Measurements from ENCODE around the gene OGDHL. TPM values are rescaled to one million over a fixed set of nuclear protein-coding genes. Genes with fewer than 3 reads are reported as not detected.

The OGDHL gene
- total RNA-seq, 1 experiment from 2014 or later, result 2.6 TPM

GRCh38 chr10:49744924-49745605 lies 17.1 kb downstream of the OGDHL start:
- peak; percentile 17; the same call in 1 of the 2 replicates for ATAC-seq
- ChIA-PET CTCF (no interaction called here), POLR2A (ENCODE audit: unreplicated experiment) (no interaction called here)

DNA sequence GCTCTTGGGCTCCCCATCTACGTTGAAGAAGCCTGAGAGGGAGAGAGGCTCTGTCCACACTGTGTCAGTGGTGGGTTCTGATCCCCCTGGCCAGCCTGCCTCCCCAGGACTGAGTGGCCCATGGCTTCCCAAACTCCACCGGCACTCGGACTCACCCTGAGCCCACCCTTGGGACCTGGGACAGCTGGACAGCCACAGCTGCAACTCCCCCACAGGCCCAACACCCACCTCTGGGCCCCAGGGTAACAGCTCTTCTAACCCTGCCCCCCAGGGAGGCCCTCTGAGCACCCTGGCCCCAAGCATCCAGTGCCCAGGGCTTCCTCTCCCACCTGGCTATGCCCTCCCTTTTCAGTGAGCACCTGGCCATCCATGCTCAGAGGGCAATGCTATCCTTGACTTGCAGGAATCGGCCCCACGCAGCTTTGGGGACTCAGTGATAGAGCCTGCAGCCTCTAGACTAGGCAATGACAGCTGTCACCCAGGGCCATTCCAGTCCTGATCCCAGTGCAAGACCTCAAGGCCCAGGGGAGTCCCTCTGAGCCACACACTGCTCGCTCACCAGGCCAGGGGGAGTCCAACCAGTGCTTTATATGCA lies 17.9 kb downstream of the OGDHL start:
- no peak overlapping the region for H2AFZ ChIP-seq (ENCODE audit: low read length)
- H3K9me2 ChIP-seq (replicated peaks; ENCODE audit: low read length), result no peaks in the 10 kb centered on the region
- no peaks in the 10 kb centered on the region for H3K4me1 ChIP-seq (ENCODE audit: insufficient read depth, low read length)
- no peaks in the 10 kb centered on the region for H3K9me3 ChIP-seq (ENCODE audit: low read length)
- TF ChIP-seq EZH2phosphoT487 (IDR thresholded peaks at IDR 0.05; ENCODE audit: borderline replicate concordance, low read length), result no peak
- no peak for TF ChIP-seq EZH2 (IDR thresholded peaks at IDR 0.05; ENCODE audit: low read length, unreplicated experiment)
- TF ChIP-seq CTCF (conservative IDR thresholded peaks at IDR 0.05; ENCODE audit: low read depth, low read length), result no peak
- no peak overlapping the region for H3K27ac ChIP-seq (ENCODE audit: low read length)
- DNase-seq (no peak), ATAC-seq (no peak)
- no peaks in the 10 kb centered on the region for H4K20me1 ChIP-seq (ENCODE audit: low read length)
- no peak overlapping the region for H3K4me2 ChIP-seq (ENCODE audit: low read length)
- intact Hi-C loops (cut with micrococcal nuclease), result no loop called here
- ChIA-PET POLR2A (ENCODE audit: unreplicated experiment) (no interaction called here), CTCF (no interaction called here)
- no peaks in the 10 kb centered on the region for H3K36me3 ChIP-seq (ENCODE audit: low read depth, low read length)
- H3K79me2 ChIP-seq (ENCODE audit: low read length), result no peaks in the 10 kb centered on the region
- H3F3A ChIP-seq (ENCODE audit: low read length, unreplicated experiment), result no peaks in the 10 kb centered on the region
- 0 out of 2 replicates have a peak, but pooled peaks cover 4% of the 10 kb centered on the region for H3K27me3 ChIP-seq (ENCODE audit: low read length)
- BruUV-seq (replicated peaks), result no TSS peak
- H3K4me3 ChIP-seq (ENCODE audit: low read length), result no peak overlapping the region
- H3K9ac ChIP-seq (ENCODE audit: low read length), result no peak overlapping the region

More at GRCh38 chr10:49744924-49745605, 17.1 kb downstream of the OGDHL start:
- Histone ChIP-seq H3K4me1 (ENCODE audit: insufficient read depth, low read length) (no peaks in the 10 kb centered on the region), H3K27ac (ENCODE audit: low read length) (no peak overlapping the region), H3K9me3 (ENCODE audit: low read length) (no peaks in the 10 kb centered on the region), H3F3A (ENCODE audit: low read length, unreplicated experiment) (no peaks in the 10 kb centered on the region), H3K4me2 (ENCODE audit: low read length) (no peak overlapping the region), H3K9me2 (replicated peaks; ENCODE audit: low read length) (no peaks in the 10 kb centered on the region), H3K36me3 (ENCODE audit: low read depth, low read length) (no peaks in the 10 kb centered on the region), H3K4me3 (ENCODE audit: low read length) (no peak overlapping the region), H4K20me1 (ENCODE audit: low read length) (no peaks in the 10 kb centered on the region), H2AFZ (ENCODE audit: low read length) (no peak overlapping the region), H3K9ac (ENCODE audit: low read length) (no peak overlapping the region), H3K79me2 (ENCODE audit: low read length) (no peaks in the 10 kb centered on the region), H3K27me3 (ENCODE audit: low read length) (peaks cover 7% of the 10 kb centered on the region; the same call in 1 of the 2 replicates)
- TF ChIP-seq CTCF (conservative IDR thresholded peaks at IDR 0.05; ENCODE audit: low read depth, low read length), result peak; percentile 53
- no peak for TF ChIP-seq EZH2phosphoT487 (IDR thresholded peaks at IDR 0.05; ENCODE audit: borderline replicate concordance, low read length)
- intact Hi-C loops (cut with micrococcal nuclease), result no loop called here
- no TSS peak for BruUV-seq (replicated peaks)
- no peak for DNase-seq

DNA sequence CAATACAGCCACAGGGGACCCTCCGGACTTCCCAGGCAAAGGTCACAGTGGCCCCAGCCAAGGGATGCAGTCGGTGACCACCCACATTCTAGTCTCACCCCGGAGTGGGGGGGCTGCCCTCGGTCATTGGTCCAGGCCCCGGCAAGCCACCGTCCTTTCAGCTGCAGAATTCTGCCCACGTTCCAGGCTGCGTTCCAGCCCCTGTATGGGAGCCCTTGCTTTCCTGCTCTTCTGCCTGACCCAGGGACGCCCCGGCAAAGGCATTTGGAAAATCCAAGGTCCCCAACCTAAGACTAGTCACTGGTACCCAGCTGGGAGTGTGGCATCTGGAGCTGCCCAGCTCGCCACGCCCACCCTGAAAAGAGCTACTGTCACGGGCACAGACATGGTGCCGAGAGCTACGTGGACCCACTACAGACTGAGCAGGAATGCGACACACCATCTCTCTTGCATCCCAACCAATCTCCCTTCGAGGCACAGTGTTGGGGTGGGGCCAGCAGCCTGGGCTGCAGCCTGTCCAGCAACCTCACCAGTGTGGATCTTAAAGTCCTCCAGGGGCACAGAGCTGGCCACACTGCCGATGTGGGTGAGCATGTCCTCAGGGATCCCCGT lies 18.6 kb downstream of the OGDHL start:
- Histone ChIP-seq H3F3A (ENCODE audit: low read length, unreplicated experiment) (no peaks in the 10 kb centered on the region), H3K36me3 (ENCODE audit: low read depth, low read length) (no peaks in the 10 kb centered on the region), H3K9me2 (replicated peaks; ENCODE audit: low read length) (no peaks in the 10 kb centered on the region), H3K27ac (ENCODE audit: low read length) (no peak overlapping the region), H3K9me3 (ENCODE audit: low read length) (no peaks in the 10 kb centered on the region), H3K79me2 (ENCODE audit: low read length) (no peaks in the 10 kb centered on the region), H3K4me2 (ENCODE audit: low read length) (no peak overlapping the region), H4K20me1 (ENCODE audit: low read length) (no peaks in the 10 kb centered on the region), H3K9ac (ENCODE audit: low read length) (no peak overlapping the region), H3K27me3 (ENCODE audit: low read length) (0 out of 2 replicates have a peak, but pooled peaks cover 4% of the 10 kb centered on the region), H3K4me1 (ENCODE audit: insufficient read depth, low read length) (peaks cover under 1% of the 10 kb centered on the region), H3K4me3 (ENCODE audit: low read length) (no peak overlapping the region), H2AFZ (ENCODE audit: low read length) (no peak overlapping the region)
- TF ChIP-seq EZH2 (IDR thresholded peaks at IDR 0.05; ENCODE audit: low read length, unreplicated experiment), result no peak
- no peak for TF ChIP-seq CTCF (conservative IDR thresholded peaks at IDR 0.05; ENCODE audit: low read depth, low read length)
- no peak for TF ChIP-seq EZH2phosphoT487 (IDR thresholded peaks at IDR 0.05; ENCODE audit: borderline replicate concordance, low read length)
- ATAC-seq (no peak), DNase-seq (no peak)
- ChIA-PET POLR2A (ENCODE audit: unreplicated experiment) (no interaction called here), CTCF (no interaction called here)
- BruUV-seq (replicated peaks), result no TSS peak
- intact Hi-C loops (cut with micrococcal nuclease), result no loop called here
